Measurements from ENCODE around the gene ARTN. TPM values are rescaled to one million over a fixed set of nuclear protein-coding genes. Genes with fewer than 3 reads are reported as not detected.

Gene ARTN
- polyA plus RNA-seq, 3 donors = 0.15 TPM; not detected in 2

GRCh38 chr1:43985984-43986595 is 52.5 kb downstream of the ARTN start:
- H3K4me1 Mint-ChIP-seq = peaks cover 22% of the 10 kb centered on the region
- Histone ChIP-seq H4K20me1 (ENCODE audit: insufficient read depth, low read length) (no peaks in the 10 kb centered on the region), H3K4me2 (replicated peaks; ENCODE audit: extremely low read depth, low read length, poor library complexity, severe bottlenecking) (no peak overlapping the region), H2AFZ (ENCODE audit: insufficient read depth, low read depth, low read length, poor library complexity, severe bottlenecking) (no peak overlapping the region), H3K27ac (ENCODE audit: low read depth in 1 of 2, low read length in 2 of 2) (no peak overlapping the region), H3K27me3 (ENCODE audit: control insufficient read depth in 2 of 2, insufficient read depth in 2 of 2, low read length in 2 of 2) (no peaks in the 10 kb centered on the region), H3K36me3 (replicated peaks in 1 of 2; ENCODE audit: control insufficient read depth in 1 of 2, insufficient read depth in 2 of 2, low read length in 2 of 2) (no peaks in the 10 kb centered on the region), H3K4me3 (replicated peaks in 1 of 3; ENCODE audit: low read depth in 2 of 3, low read length in 3 of 3) (no peak overlapping the region), H3K4me1 (ENCODE audit: control insufficient read depth in 1 of 2, insufficient read depth in 2 of 2, low read length in 2 of 2) (peaks cover 19 to 23% of the 10 kb centered on the region in 2 donors), H3K9ac (ENCODE audit: insufficient read depth, low read length, poor library complexity, severe bottlenecking) (no peak overlapping the region), H3K79me2 (ENCODE audit: insufficient read depth, low read length) (no peaks in the 10 kb centered on the region), H3K9me3 (replicated peaks in 1 of 2; ENCODE audit: control insufficient read depth in 1 of 2, insufficient read depth in 1 of 2, low read length in 2 of 2) (no peaks in the 10 kb centered on the region)
- DNase-seq = no peak
- H3K27ac Mint-ChIP-seq = peak overlapping the region in 3 of 7 donors; percentile 10 to 45 (median 32)
- 94% methylated on average over 2 of the region's 4 CpGs for WGBS (ENCODE audit: insufficient coverage)
- H3K4me3 Mint-ChIP-seq = no peak overlapping the region
- intact Hi-C loops (cut with micrococcal nuclease) = no loop called here
- peaks cover 0 to 4% (median 4%) of the 10 kb centered on the region in 3 donors for H3K27me3 Mint-ChIP-seq (ENCODE audit: low read depth in 3 of 3)
- TF ChIP-seq CTCF (IDR thresholded peaks at IDR 0.05) = no peak
- H3K36me3 Mint-ChIP-seq = peaks cover 3% of the 10 kb centered on the region in 2 donors
- H3K9me3 Mint-ChIP-seq = peaks cover 0 to 2% (median 0%) of the 10 kb centered on the region in 7 donors

DNA sequence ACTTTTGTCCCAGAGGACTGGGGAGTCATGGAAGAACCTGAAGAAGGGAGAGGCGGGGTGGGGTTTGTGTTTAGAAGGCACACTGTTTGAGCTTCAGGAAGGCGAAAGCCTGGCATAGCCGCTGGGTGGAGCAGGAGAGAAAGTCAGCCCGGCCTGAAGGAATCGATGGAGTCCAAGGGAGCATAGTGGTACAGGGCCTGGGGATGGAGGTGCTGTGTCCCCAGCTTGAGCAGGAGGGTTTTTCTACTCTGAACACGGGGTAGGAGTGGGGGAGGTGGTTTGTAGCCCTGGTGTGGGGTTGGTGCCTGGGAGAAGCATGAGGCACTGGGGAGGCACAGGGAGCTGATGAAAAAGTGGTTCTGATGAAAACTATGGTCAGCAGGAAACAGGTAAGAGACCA is 53.1 kb downstream of the ARTN start:
- Histone ChIP-seq H3K4me2 (replicated peaks; ENCODE audit: extremely low read depth, low read length, poor library complexity, severe bottlenecking) (no peak overlapping the region), H3K27me3 (ENCODE audit: control insufficient read depth in 2 of 2, insufficient read depth in 2 of 2, low read length in 2 of 2) (no peaks in the 10 kb centered on the region), H3K9ac (ENCODE audit: insufficient read depth, low read length, poor library complexity, severe bottlenecking) (no peak overlapping the region), H3K36me3 (replicated peaks in 1 of 2; ENCODE audit: control insufficient read depth in 1 of 2, insufficient read depth in 2 of 2, low read length in 2 of 2) (no peaks in the 10 kb centered on the region), H3K9me3 (replicated peaks in 1 of 2; ENCODE audit: control insufficient read depth in 1 of 2, insufficient read depth in 1 of 2, low read length in 2 of 2) (no peaks in the 10 kb centered on the region), H3K27ac (ENCODE audit: low read depth in 1 of 2, low read length in 2 of 2) (no peak overlapping the region), H4K20me1 (ENCODE audit: insufficient read depth, low read length) (no peaks in the 10 kb centered on the region), H3K79me2 (ENCODE audit: insufficient read depth, low read length) (no peaks in the 10 kb centered on the region), H3K4me1 (ENCODE audit: control insufficient read depth in 1 of 2, insufficient read depth in 2 of 2, low read length in 2 of 2) (peaks cover 19 to 27% of the 10 kb centered on the region in 2 donors), H2AFZ (ENCODE audit: insufficient read depth, low read depth, low read length, poor library complexity, severe bottlenecking) (no peak overlapping the region), H3K4me3 (replicated peaks in 1 of 3; ENCODE audit: low read depth in 2 of 3, low read length in 3 of 3) (no peak overlapping the region)
- no peak overlapping the region for H3K4me3 Mint-ChIP-seq
- no peak for TF ChIP-seq CTCF (IDR thresholded peaks at IDR 0.05)
- H3K27me3 Mint-ChIP-seq (ENCODE audit: low read depth in 3 of 3) = peaks cover 0 to 4% (median 4%) of the 10 kb centered on the region in 3 donors
- intact Hi-C loops (cut with micrococcal nuclease) = no loop called here
- peaks cover 22% of the 10 kb centered on the region for H3K4me1 Mint-ChIP-seq
- 94% methylated on average over 5 of the region's 6 CpGs for WGBS (ENCODE audit: insufficient coverage)
- no peak for DNase-seq
- peaks cover 0 to 2% (median 0%) of the 10 kb centered on the region in 7 donors for H3K9me3 Mint-ChIP-seq
- peaks cover 3% of the 10 kb centered on the region in 2 donors for H3K36me3 Mint-ChIP-seq
- no peak overlapping the region for H3K27ac Mint-ChIP-seq

Other genes starting within 250 kb of the ARTN start
- 1 to 10 TPM; 1.6 to 4.5 (median 2.1) TPM for gene ST3GAL3, start 226.3 kb upstream of the ARTN start, polyA plus RNA-seq
- 10 to 100 TPM; 10.1 to 20.4 (median 10.6) TPM for gene IPO13, start 13.1 kb downstream of the ARTN start, polyA plus RNA-seq
- 10 to 100 TPM; 13.0 to 23.6 (median 14.1) TPM for gene DPH2, start 36.2 kb downstream of the ARTN start, polyA plus RNA-seq
- 1,000 to 10,000 TPM in 1 of 3 donors, 100 to 1,000 TPM in 2; 465 to 1,219 (median 954) TPM for gene ATP6V0B, start 41.2 kb downstream of the ARTN start, polyA plus RNA-seq
- gene B4GALT2, start 45.4 kb downstream of the ARTN start, polyA plus RNA-seq = under 1 TPM in 2 of 3 donors, not detected in 1; 0.30 to 0.35 TPM
- gene CCDC24, start 57.8 kb downstream of the ARTN start, polyA plus RNA-seq = 1 to 10 TPM; 1.1 to 3.0 (median 1.9) TPM
- not detected for gene SLC6A9, start 97.7 kb downstream of the ARTN start, polyA plus RNA-seq
- gene KLF17, start 185.0 kb downstream of the ARTN start, polyA plus RNA-seq = not detected
- not detected for gene KLF18, start 207.8 kb downstream of the ARTN start, polyA plus RNA-seq

Measured in CD14-positive monocyte (primary cell).